SK-N-SH (cell line): ENCODE results near the gene ULK3. TPM values are rescaled to one million over a fixed set of nuclear protein-coding genes. Genes with fewer than 3 reads are reported as not detected.

ENCODE experiments used
- CTCF ChIA-PET: fragments of 300-600, 350-600 bp; formaldehyde crosslinking; extraction: SDS; loops from one replicate; lab custom pipeline; 2021; lab: Yijun Ruan, JAX
- POLR2A ChIA-PET: fragments of 350-600 bp; sonication (Branson Sonifier 250); formaldehyde crosslinking; extraction: SDS; loops from one replicate; lab custom pipeline; 2020; ENCODE audit warnings: antibody characterized with exemption, inconsistent platforms; lab: Yijun Ruan, JAX
- DNase-seq: peaks from one replicate; pipeline ENCODE4 v3.0.0; 2012
- H2AFZ ChIP-seq: fragments of 200-600 bp; sonication (generic); 2 replicates; pipeline ENCODE4 v1.8.1; 2016; ENCODE audit warnings: antibody characterized with exemption, mild to moderate bottlenecking, low read depth
- H3F3A ChIP-seq: fragments of 200-600 bp; sonication (generic); replicated peaks from 2 replicates; pipeline ENCODE3; 2016; ENCODE audit warnings: antibody characterized with exemption, mild to moderate bottlenecking; ENCODE audit not compliant: insufficient read depth
- H3K27ac ChIP-seq, 2 experiments: fragments of 200-500 bp in 1 of 2; fragments of 200-600 bp in 1 of 2; sonication (Bioruptor generic) in 1 of 2; sonication (generic), shearing (Covaris generic) in 1 of 2; 2 replicates each; pipeline versions ENCODE4 v1.5.1 to v1.6.1; 2014 to 2016; ENCODE audit warnings: low read depth in 2 of 2, inconsistent platforms in 1 of 2, low read length in 1 of 2, mild to moderate bottlenecking in 1 of 2, mixed read lengths in 1 of 2
- H3K27me3 ChIP-seq: fragments of 200-600 bp; sonication (generic), shearing (Covaris generic); 2 replicates; pipeline ENCODE4 v1.6.1; 2016; ENCODE audit warnings: mixed run types; ENCODE audit not compliant: insufficient read depth
- H3K36me3 ChIP-seq, 2 experiments: fragments of 200-500 bp in 1 of 2; fragments of 200-600 bp in 1 of 2; sonication (Bioruptor generic) in 1 of 2; sonication (generic) in 1 of 2; replicated peaks in 1 of 2; 2 replicates each; pipeline versions ENCODE3 to v1.5.1; 2014 to 2016; ENCODE audit warnings: low read length in 1 of 2, mild to moderate bottlenecking in 1 of 2; ENCODE audit not compliant: insufficient read depth in 2 of 2, control insufficient read depth in 1 of 2
- H3K4me1 ChIP-seq, 2 experiments: fragments of 200-500 bp in 1 of 2; fragments of 200-600 bp in 1 of 2; sonication (Bioruptor generic) in 1 of 2; sonication (generic), shearing (Covaris generic) in 1 of 2; 2 replicates each; pipeline versions ENCODE4 v1.5.1 to v1.6.1; 2014 to 2016; ENCODE audit warnings: low read depth in 1 of 2, low read length in 1 of 2, mixed run types in 1 of 2; ENCODE audit not compliant: insufficient read depth in 2 of 2, control insufficient read depth in 1 of 2
- H3K4me2 ChIP-seq: fragments of 200-600 bp; sonication (generic), shearing (Covaris generic); 2 replicates; pipeline ENCODE4 v1.6.1; 2017; ENCODE audit warnings: mixed run types
- H3K4me3 ChIP-seq, 2 experiments: fragments of 200-500 bp in 1 of 2; fragments of 200-600 bp in 1 of 2; sonication (Bioruptor generic) in 1 of 2; sonication (generic), shearing (Covaris generic) in 1 of 2; 2 replicates each; pipeline versions ENCODE4 v1.5.1 to v1.8.1; 2014 to 2016; ENCODE audit warnings: low read depth in 2 of 2, inconsistent platforms in 1 of 2, low read length in 1 of 2, mild to moderate bottlenecking in 1 of 2, mixed read lengths in 1 of 2, moderate library complexity in 1 of 2
- H3K79me2 ChIP-seq: fragments of 200-600 bp; sonication (generic); 2 replicates; pipeline ENCODE4 v1.8.1; 2017; ENCODE audit warnings: mild to moderate bottlenecking; ENCODE audit not compliant: insufficient read depth
- H3K9ac ChIP-seq: fragments of 200-600 bp; sonication (generic); 2 replicates; pipeline ENCODE4 v1.6.1; 2017; ENCODE audit warnings: mixed run types
- H3K9me2 ChIP-seq: fragments of 200-600 bp; sonication (generic); 2 replicates; pipeline ENCODE4 v1.6.1; 2017; ENCODE audit warnings: mixed run types
- H3K9me3 ChIP-seq: fragments of 200-600 bp; sonication (generic); 2 replicates; pipeline ENCODE4 v1.6.1; 2017; ENCODE audit warnings: mixed run types, mild to moderate bottlenecking, moderate library complexity
- H4K20me1 ChIP-seq: fragments of 200-600 bp; sonication (generic); 2 replicates; pipeline ENCODE4 v1.6.1; 2017; ENCODE audit warnings: mild to moderate bottlenecking, mixed run types; ENCODE audit not compliant: insufficient read depth
- CHD2 ChIP-seq: fragments of 150-350 bp; IDR thresholded peaks from 2 replicates; pipeline ENCODE4 v1.6.1; 2018; ENCODE audit warnings: low read length; ENCODE audit not compliant: partially characterized antibody
- CTCF ChIP-seq: fragments of 200-600 bp; sonication (generic); IDR thresholded peaks from 2 replicates; pipeline ENCODE4 v1.6.1; 2017; ENCODE audit warnings: antibody characterized with exemption, mild to moderate bottlenecking, moderate library complexity
- EP300 ChIP-seq, 2 experiments: IDR thresholded peaks; 2 replicates each; pipeline versions ENCODE4 v1.4.0 to v1.6.1; 2012; ENCODE audit warnings: borderline replicate concordance in 1 of 2, low read depth in 1 of 2, low read length in 1 of 2
- EZH2phosphoT487 ChIP-seq: fragments of 200-600 bp; sonication (generic); IDR thresholded peaks from 2 replicates; pipeline ENCODE4 v1.6.1; 2017; ENCODE audit warnings: low read depth, mixed run types, mild to moderate bottlenecking, antibody characterized with exemption, moderate library complexity, borderline replicate concordance
- FOSL2 ChIP-seq: IDR thresholded peaks from 2 replicates; pipeline ENCODE4 v1.4.0; 2012; ENCODE audit warnings: low read depth, mild to moderate bottlenecking, moderate library complexity, borderline replicate concordance
- FOXJ3 ChIP-seq: sonication (generic); formaldehyde crosslinking; IDR thresholded peaks from 2 replicates; pipeline ENCODE4 v1.5.1; 2020; ENCODE audit warnings: mild to moderate bottlenecking, missing genetic modification reagents
- FOXM1 ChIP-seq: IDR thresholded peaks from 2 replicates; pipeline ENCODE4 v1.4.0; 2012; ENCODE audit warnings: low read depth, mild to moderate bottlenecking
- GABPA ChIP-seq: IDR thresholded peaks from 2 replicates; pipeline ENCODE4 v1.4.0; 2012; ENCODE audit warnings: low read depth, mild to moderate bottlenecking
- GATA2 ChIP-seq: sonication (generic); formaldehyde crosslinking; IDR thresholded peaks from 2 replicates; pipeline ENCODE4 v1.5.0; 2020; ENCODE audit warnings: mild to moderate bottlenecking, missing genetic modification reagents
- MEF2A ChIP-seq: IDR thresholded peaks from 2 replicates; pipeline ENCODE4 v1.4.0; 2012; ENCODE audit warnings: low read depth, borderline replicate concordance
- MXI1 ChIP-seq: IDR thresholded peaks from 2 replicates; pipeline ENCODE4 v1.6.1; 2012; ENCODE audit warnings: mild to moderate bottlenecking, low read depth, low read length, improper control_type of control experiment
- NRF1 ChIP-seq: IDR thresholded peaks from 2 replicates; pipeline ENCODE4 v1.6.1; 2012; ENCODE audit warnings: low read depth, mild to moderate bottlenecking, low read length
- POLR2AphosphoS5 ChIP-seq: IDR thresholded peaks from 2 replicates; pipeline ENCODE4 v1.6.1; 2012; ENCODE audit warnings: low read depth, low read length
- RFX5 ChIP-seq: IDR thresholded peaks from 2 replicates; pipeline ENCODE4 v1.6.1; 2012; ENCODE audit warnings: mild to moderate bottlenecking, improper control_type of control experiment, low read length
- RXRA ChIP-seq: IDR thresholded peaks from 2 replicates; pipeline ENCODE4 v1.4.0; 2012; ENCODE audit warnings: low read depth, mild to moderate bottlenecking, borderline replicate concordance
- SIN3A ChIP-seq: IDR thresholded peaks from 2 replicates; pipeline ENCODE4 v1.6.1; 2012; ENCODE audit warnings: low read depth, mild to moderate bottlenecking, low read length, moderate library complexity, borderline replicate concordance
- TCF12 ChIP-seq: IDR thresholded peaks from 2 replicates; pipeline ENCODE4 v1.4.0; 2012
- WGBS: methylation state at CpG from one replicate; pipeline ENCODE4 v1.1.6; 2017; ENCODE audit warnings: low lambda C conversion rate; 5-methylcytosine and 5-hydroxymethylcytosine counted together
- polyA plus RNA-seq, 3 experiments: library from polyadenylated mRNA; depleted of rRNA; stranded (reverse); fragments of >200 nt; gene quantifications; 2 replicates each; pipeline ENCODE4 v1.2.3, GENCODE V29; 2012

The ULK3 gene
- polyA plus RNA-seq, 1 of the 3 experiments (the other 2 are of a cell fraction) = 41.3 TPM

DNA sequence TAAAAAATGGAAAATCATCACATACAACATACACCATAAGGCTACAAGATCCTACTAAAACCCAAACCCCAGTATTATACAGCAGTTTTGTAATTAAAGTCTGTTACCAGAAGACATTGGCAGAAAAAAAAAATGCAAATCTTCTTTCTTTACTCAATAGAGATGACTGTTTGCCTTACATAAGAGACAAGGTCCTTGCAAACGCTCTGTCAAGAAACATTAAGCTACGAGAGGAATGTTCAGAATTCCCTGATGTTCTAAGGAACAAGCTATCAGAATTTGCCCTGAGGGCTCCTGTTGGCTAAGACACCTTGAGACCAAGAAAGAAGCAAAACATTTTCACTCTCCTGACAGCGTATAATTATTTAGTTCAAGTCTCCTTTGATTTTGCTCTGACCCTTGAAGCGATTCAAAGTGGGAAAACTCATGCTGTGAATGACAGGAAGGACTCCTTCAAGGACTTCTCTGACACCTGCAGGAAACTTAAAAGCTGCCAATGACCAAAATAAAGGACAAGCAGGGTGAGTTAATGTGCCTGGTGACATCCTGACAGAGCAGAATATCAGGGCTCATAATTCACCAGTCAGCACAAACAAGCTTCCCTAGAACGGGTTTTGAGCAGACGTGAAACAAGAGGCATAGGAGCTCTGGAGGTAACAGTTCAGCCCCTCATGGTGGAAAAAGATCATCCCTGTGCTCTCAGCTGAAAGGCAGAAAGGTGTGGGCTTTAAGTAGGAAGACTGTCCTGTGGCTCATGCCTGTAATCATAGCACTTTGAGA lies 27.7 kb upstream of the ULK3 start:
- Histone ChIP-seq H3K9ac (no peak overlapping the region), H3K9me2 (no peaks in the 10 kb centered on the region), H4K20me1 (peaks cover 37% of the 10 kb centered on the region), H2AFZ (no peak overlapping the region), H3K4me2 (0 out of 2 replicates have a peak overlapping the region, but pooled peaks have one; percentile 16), H3K4me3 (no peak overlapping the region), H3K36me3 (peaks cover 8 to 10% of the 10 kb centered on the region in 2 experiments), H3K27ac (no peak overlapping the region), H3K9me3 (no peaks in the 10 kb centered on the region), H3K27me3 (no peaks in the 10 kb centered on the region), H3K4me1 (peaks cover 17 to 20% of the 10 kb centered on the region in 2 experiments; a peak in 2 of 4 replicates), H3K79me2 (peaks cover 71% of the 10 kb centered on the region), H3F3A (no peaks in the 10 kb centered on the region)
- ChIA-PET CTCF (interaction anchor here (0.8 to 2.6 kb wide), 8 partner anchors 12 to 102 kb away, joined by 3 to 16 read pairs (median 6); partner anchors contain the start of genes CSK and ULK3), POLR2A (interaction anchor here (0.9 to 1.4 kb wide), 4 partner anchors 11 to 27 kb away, joined by 3 to 4 read pairs (median 4); partner anchors contain the start of gene MPI)
- WGBS = 89% methylated on average over 6 of the region's 6 CpGs
- DNase-seq = no peak
- TF ChIP-seq POLR2AphosphoS5 (no peak), EZH2phosphoT487 (no peak), FOXJ3 (CRISPR knock-in tag) (no peak), SIN3A (no peak), FOSL2 (no peak), GABPA (no peak), TCF12 (no peak), NRF1 (no peak), CHD2 (no peak), FOXM1 (no peak), CTCF (no peak), EP300 (IDR thresholded peaks at IDR 0.05; ENCODE audit: borderline replicate concordance in 1 of 2, low read depth in 1 of 2, low read length in 1 of 2) (no peak), RXRA (no peak)

- no peaks in the 10 kb centered on the region for H3K9me3 ChIP-seq
- H3K27me3 ChIP-seq = no peaks in the 10 kb centered on the region
- 0 out of 2 replicates have a peak overlapping the region, but pooled peaks have one; percentile 16 for H3K4me2 ChIP-seq
- ChIA-PET POLR2A (interaction anchor here (0.9 to 1.4 kb wide), 4 partner anchors 10 to 26 kb away, joined by 3 to 4 read pairs (median 4); partner anchors contain the start of gene MPI), CTCF (interaction anchor here (0.8 to 2.6 kb wide), 8 partner anchors 11 to 101 kb away, joined by 3 to 16 read pairs (median 6); partner anchors contain the start of genes CSK and ULK3)
- peak; percentile 60 for DNase-seq
- H2AFZ ChIP-seq = no peak overlapping the region
- WGBS = 67% methylated on average over 6 of the region's 6 CpGs
- H3K36me3 ChIP-seq = peaks cover 8 to 10% of the 10 kb centered on the region in 2 experiments
- H3K79me2 ChIP-seq = peaks cover 78% of the 10 kb centered on the region
- peaks cover 17 to 20% of the 10 kb centered on the region in 2 experiments; a peak in 2 of 4 replicates for H3K4me1 ChIP-seq
- no peak overlapping the region for H3K4me3 ChIP-seq
- no peak for TF ChIP-seq MEF2A
- peak; percentile 73 for TF ChIP-seq MXI1
- no peak for TF ChIP-seq RFX5
- no peak for TF ChIP-seq FOXM1
- TF ChIP-seq SIN3A = no peak
- TF ChIP-seq POLR2AphosphoS5 = no peak
- TF ChIP-seq GATA2 (CRISPR knock-in tag) = no peak
- no peaks in the 10 kb centered on the region for H3F3A ChIP-seq
- H3K27ac ChIP-seq = no peak overlapping the region; a peak in 1 of 4 replicates
- no peaks in the 10 kb centered on the region for H3K9me2 ChIP-seq
- no peak overlapping the region for H3K9ac ChIP-seq
- peaks cover 42% of the 10 kb centered on the region for H4K20me1 ChIP-seq
These were observed 26.9 kb upstream of the ULK3 start for GRCh38 chr15:74869726-74870407.
